MCF 10A (cell line): ENCODE measurements around the gene TSPAN17. TPM values are rescaled to one million over a fixed set of nuclear protein-coding genes. Genes with fewer than 3 reads are reported as not detected.
A peak's percentile ranks its signal among the peaks of the same experiment; 100 is the strongest.

Experiments
- BruUV-seq: library from RNA; stranded (reverse); fragments of 400-500 nt; replicated peaks from 2 replicates; lab custom pipeline; 2021; lab: Mats Ljungman, UMichigan
- CTCF ChIA-PET: fragments of 300-600 bp; sonication (Branson Sonifier 250); formaldehyde crosslinking; extraction: SDS; loops from one replicate; lab custom pipeline; 2021; ENCODE audit warnings: antibody characterized with exemption, inconsistent platforms; lab: Yijun Ruan, JAX
- POLR2A ChIA-PET: fragments of 300-600, 350-650 bp; sonication (Branson Sonifier 250); formaldehyde crosslinking; extraction: SDS; loops from one replicate; lab custom pipeline; 2020; ENCODE audit warnings: antibody characterized with exemption, inconsistent platforms; lab: Yijun Ruan, JAX
- DNase-seq: peaks from one replicate; pipeline ENCODE4 v3.0.0-alpha.2; 2018; ENCODE audit not compliant: unreplicated experiment
- H3K27ac Mint-ChIP-seq: one replicate; pipeline ENCODE4 v1.8.0; 2022; ENCODE audit warnings: mild to moderate bottlenecking, low read depth, mixed read lengths; ENCODE audit not compliant: unreplicated experiment
- H3K27me3 Mint-ChIP-seq: one replicate; pipeline ENCODE4 v1.8.0; 2022; ENCODE audit warnings: mixed read lengths; ENCODE audit not compliant: insufficient read depth, unreplicated experiment
- H3K36me3 Mint-ChIP-seq: one replicate; pipeline ENCODE4 v1.8.0; 2022; ENCODE audit warnings: mild to moderate bottlenecking, moderate library complexity, mixed read lengths; ENCODE audit not compliant: insufficient read depth, unreplicated experiment
- H3K4me1 Mint-ChIP-seq: one replicate; pipeline ENCODE4 v1.8.0; 2022; ENCODE audit warnings: mixed read lengths; ENCODE audit not compliant: insufficient read depth, unreplicated experiment
- H3K4me3 Mint-ChIP-seq: one replicate; pipeline ENCODE4 v1.8.0; 2022; ENCODE audit warnings: mild to moderate bottlenecking, moderate library complexity, mixed read lengths; ENCODE audit not compliant: unreplicated experiment
- H3K9me3 Mint-ChIP-seq: one replicate; pipeline ENCODE4 v1.8.0; 2022; ENCODE audit warnings: mixed read lengths; ENCODE audit not compliant: unreplicated experiment
- intact Hi-C: fragments of 100-400 bp; cut with micrococcal nuclease; formaldehyde crosslinking; loops from 2 replicates; pipeline ENCODE4 v1.14.1; 2022
- total RNA-seq: library from RNA; stranded (reverse); gene quantifications from 2 replicates; pipeline ENCODE4 v1.2.3, GENCODE V29; 2022
- TF ChIP-seq, protein P1 (sequence below): fragments of 200-600 bp; IDR thresholded peaks from one replicate; pipeline ENCODE4 v1.8.0; 2022; ENCODE audit warnings: antibody characterized with exemption, mild to moderate bottlenecking; ENCODE audit not compliant: unreplicated experiment

The TSPAN17 gene
- total RNA-seq, 1 experiment from 2014 or later: 36.7 TPM

DNA sequence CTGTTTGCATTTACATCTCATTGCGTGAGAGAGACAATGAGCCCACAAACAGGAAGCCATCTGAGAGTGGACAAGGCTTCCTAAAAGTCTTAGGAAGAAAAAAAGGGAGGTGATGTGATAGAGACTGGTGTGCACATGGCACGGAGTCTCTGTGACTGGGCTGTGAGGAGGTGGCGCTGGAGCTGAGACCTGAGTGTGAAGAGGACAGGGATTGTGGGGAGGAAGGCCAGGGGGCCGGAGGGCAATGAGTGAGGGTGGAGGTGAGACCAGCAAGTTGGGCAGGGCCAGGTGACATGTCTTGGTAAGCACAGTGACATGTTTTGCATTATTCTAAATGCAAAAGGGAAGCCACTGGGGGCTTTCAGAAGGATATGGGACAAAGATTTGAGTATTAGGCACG is 45.0 kb downstream of the TSPAN17 start:
- TF ChIP-seq, protein P1, sequence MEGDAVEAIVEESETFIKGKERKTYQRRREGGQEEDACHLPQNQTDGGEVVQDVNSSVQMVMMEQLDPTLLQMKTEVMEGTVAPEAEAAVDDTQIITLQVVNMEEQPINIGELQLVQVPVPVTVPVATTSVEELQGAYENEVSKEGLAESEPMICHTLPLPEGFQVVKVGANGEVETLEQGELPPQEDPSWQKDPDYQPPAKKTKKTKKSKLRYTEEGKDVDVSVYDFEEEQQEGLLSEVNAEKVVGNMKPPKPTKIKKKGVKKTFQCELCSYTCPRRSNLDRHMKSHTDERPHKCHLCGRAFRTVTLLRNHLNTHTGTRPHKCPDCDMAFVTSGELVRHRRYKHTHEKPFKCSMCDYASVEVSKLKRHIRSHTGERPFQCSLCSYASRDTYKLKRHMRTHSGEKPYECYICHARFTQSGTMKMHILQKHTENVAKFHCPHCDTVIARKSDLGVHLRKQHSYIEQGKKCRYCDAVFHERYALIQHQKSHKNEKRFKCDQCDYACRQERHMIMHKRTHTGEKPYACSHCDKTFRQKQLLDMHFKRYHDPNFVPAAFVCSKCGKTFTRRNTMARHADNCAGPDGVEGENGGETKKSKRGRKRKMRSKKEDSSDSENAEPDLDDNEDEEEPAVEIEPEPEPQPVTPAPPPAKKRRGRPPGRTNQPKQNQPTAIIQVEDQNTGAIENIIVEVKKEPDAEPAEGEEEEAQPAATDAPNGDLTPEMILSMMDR: no peak
- Mint-ChIP-seq H3K36me3 (peaks cover 7% of the 10 kb centered on the region), H3K27ac (no peak overlapping the region), H3K27me3 (peaks cover 80% of the 10 kb centered on the region), H3K4me1 (peaks cover 8% of the 10 kb centered on the region), H3K4me3 (no peak overlapping the region), H3K9me3 (no peaks in the 10 kb centered on the region)
- DNase-seq: no peak
- POLR2A ChIA-PET: interaction anchor here (0.6 kb wide), 1 partner anchor 387 kb away, joined by 4 read pairs; no protein-coding TSS in a partner anchor
- CTCF ChIA-PET: interaction anchor here (0.6 kb wide), 1 partner anchor 711 kb away, joined by 5 read pairs; no protein-coding TSS in a partner anchor
- BruUV-seq: no TSS peak
- intact Hi-C loops: no loop called here

DNA sequence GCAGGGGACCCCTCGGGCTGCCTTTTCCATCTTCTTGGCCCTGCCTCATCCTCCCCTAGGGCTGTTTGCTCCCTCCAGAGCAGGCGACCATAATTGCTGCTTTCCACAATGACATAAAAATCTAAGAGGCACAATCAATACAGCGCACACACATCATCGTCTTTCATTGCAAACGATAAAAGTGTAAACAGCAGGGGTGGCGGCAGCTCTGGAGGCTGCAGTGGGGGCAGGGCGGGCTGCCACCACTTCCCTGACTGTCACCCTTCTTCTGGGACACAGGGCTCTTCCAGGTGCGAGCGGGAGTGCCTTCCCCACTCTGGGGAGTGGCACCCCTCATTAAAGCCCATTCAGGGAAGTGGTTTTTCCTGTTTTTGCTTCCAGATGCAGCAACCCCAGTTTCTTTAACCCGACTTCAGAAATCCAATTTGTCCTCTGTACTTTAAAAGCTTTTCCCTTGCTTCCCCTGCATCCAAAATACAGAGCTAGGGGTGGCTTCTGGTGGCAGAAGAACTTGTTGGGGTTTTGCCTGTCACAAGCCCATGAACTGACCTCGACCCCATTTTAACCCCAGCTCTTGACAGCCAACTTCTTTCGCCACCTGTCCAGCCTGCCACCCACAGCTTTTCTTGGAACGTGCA is 45.7 kb downstream of the TSPAN17 start:
- TF ChIP-seq, protein P1: no peak
- no TSS peak for BruUV-seq
- Mint-ChIP-seq H3K36me3 (peaks cover 7% of the 10 kb centered on the region), H3K27me3 (peaks cover 86% of the 10 kb centered on the region), H3K4me1 (peaks cover 8% of the 10 kb centered on the region), H3K9me3 (no peaks in the 10 kb centered on the region), H3K4me3 (no peak overlapping the region), H3K27ac (no peak overlapping the region)
- POLR2A ChIA-PET: interaction anchor here (0.6 to 1.0 kb wide), 4 partner anchors 62 to 386 kb away, joined by 3 to 4 read pairs (median 3); partner anchors contain the start of gene EIF4E1B
- intact Hi-C loops: no loop called here
- CTCF ChIA-PET: interaction anchor here (0.6 to 1.4 kb wide), 4 partner anchors 20 to 379 kb away, joined by 3 to 4 read pairs (median 3); no protein-coding TSS in a partner anchor
- DNase-seq: no peak

DNA sequence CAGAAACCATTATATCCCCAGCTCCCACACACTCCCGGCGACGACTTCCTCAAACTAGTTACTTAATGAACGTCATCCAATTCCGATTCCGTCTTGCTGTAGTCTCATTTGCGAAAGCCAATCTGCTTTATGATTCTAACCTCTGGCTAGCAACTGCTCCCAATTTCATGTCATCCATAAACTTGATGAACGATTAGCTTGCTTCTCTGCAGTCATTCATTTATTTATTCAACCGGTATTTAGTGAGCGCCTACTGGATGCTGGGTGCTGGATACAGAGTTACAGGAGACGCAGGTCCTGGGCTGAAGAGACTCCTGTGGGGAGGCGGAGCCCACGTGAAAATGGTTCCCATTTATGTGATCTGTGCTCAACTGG is 46.2 kb downstream of the TSPAN17 start:
- DNase-seq: peak; percentile 34
- intact Hi-C loops: no loop called here

DNA sequence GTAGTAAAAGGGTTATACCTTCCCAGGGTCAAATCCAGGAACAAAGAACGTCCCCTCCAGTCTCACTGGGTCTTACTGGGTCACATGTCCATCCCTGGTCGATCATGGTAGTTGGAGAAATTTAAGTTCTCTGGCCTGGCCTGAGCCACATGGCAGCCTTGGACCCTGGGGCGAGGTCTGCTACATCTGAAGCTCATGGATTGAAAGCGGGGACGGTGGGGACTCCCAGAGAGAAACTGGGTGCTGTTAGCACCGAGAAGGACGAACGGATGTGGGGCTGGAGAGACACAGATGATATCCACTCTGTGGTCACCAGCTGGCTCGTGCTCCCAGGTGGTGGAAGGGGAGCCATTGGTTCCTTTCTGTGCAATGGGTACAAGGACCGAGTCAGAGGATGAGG is 46.9 kb downstream of the TSPAN17 start:
- no peak overlapping the region for H3K4me3 Mint-ChIP-seq
- peaks cover 94% of the 10 kb centered on the region for H3K27me3 Mint-ChIP-seq
- H3K27ac Mint-ChIP-seq: no peak overlapping the region
- ChIA-PET POLR2A (interaction anchor here (1.0 kb wide), 1 partner anchor 206 kb away, joined by 3 read pairs; no protein-coding TSS in a partner anchor), CTCF (interaction anchor here (0.5 to 1.4 kb wide), 3 partner anchors 18 to 1233 kb away, joined by 3 to 4 read pairs (median 3); no protein-coding TSS in a partner anchor)
- peaks cover 8% of the 10 kb centered on the region for H3K4me1 Mint-ChIP-seq
- DNase-seq: no peak
- no peaks in the 10 kb centered on the region for H3K9me3 Mint-ChIP-seq
- no TSS peak for BruUV-seq
- H3K36me3 Mint-ChIP-seq: peaks cover 7% of the 10 kb centered on the region
- TF ChIP-seq, protein P1: no peak
- intact Hi-C loops: no loop called here

More for the DNA sequence above, 46.2 kb downstream of the TSPAN17 start:
- peaks cover 91% of the 10 kb centered on the region for H3K27me3 Mint-ChIP-seq
- no peak overlapping the region for H3K27ac Mint-ChIP-seq
- H3K4me1 Mint-ChIP-seq: peaks cover 8% of the 10 kb centered on the region
- no peaks in the 10 kb centered on the region for H3K9me3 Mint-ChIP-seq
- TF ChIP-seq, protein P1: no peak
- no TSS peak for BruUV-seq
- H3K36me3 Mint-ChIP-seq: peaks cover 7% of the 10 kb centered on the region
- POLR2A ChIA-PET: interaction anchor here (0.6 to 1.0 kb wide), 3 partner anchors 63 to 207 kb away, joined by 3 read pairs; partner anchors contain the start of gene EIF4E1B
- H3K4me3 Mint-ChIP-seq: no peak overlapping the region
- CTCF ChIA-PET: interaction anchor here (0.6 to 1.4 kb wide), 4 partner anchors 19 to 378 kb away, joined by 3 to 4 read pairs (median 3); no protein-coding TSS in a partner anchor
